GM20431 (cell line): Measurements from ENCODE around the gene SPECC1.

Source experiments
- in situ Hi-C: fragments of 300-500 bp; cut with MseI, MboI; formaldehyde crosslinking; loops from one replicate; pipeline ENCODE4 v1.15.0; 2020; ENCODE audit warnings: low sequenced_read_pairs; ENCODE audit not compliant: unreplicated experiment

Gene SPECC1

DNA sequence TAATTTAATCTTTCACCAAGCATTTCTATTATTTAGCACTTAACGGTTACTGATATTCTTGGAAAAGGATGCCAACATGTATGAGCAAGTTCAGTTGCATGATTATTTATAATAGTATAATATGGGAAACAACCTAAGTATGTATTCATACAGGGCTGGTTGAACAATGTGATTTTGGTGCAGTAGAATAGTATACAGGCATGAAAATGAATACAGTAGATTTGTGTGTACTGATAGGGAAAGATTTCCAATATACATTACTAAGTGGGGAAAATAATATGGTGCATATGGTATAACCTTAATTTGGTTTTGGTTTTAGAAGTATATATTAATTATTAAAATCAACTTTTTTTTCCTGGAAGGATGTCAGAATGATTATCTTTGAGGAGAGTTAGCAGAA is 109.1 kb downstream of the SPECC1 start:
- in situ Hi-C loops: loop anchor here (10.0 kb wide), 1 partner anchor 123 kb away; no protein-coding TSS in a partner anchor

DNA sequence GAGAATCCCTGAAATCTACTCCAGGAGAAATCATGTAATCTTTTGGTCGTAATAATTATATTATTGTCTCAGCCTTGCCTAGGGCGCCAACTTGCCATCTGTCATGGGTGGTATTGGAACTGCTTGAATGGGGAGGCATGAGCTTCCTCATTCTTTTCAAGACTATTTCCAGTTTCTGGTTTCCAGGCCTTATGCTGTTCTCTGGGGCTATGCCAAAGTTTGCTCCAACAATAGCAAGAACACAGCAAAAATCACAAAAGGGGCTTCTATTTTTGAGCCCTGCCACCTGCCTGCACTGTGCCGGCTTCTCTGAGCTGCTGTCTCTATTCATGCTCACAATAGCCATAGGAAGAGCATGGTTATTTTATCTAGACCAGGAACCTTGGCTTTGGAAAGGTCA is 111.7 kb downstream of the SPECC1 start:
- in situ Hi-C loops: no loop called here

DNA sequence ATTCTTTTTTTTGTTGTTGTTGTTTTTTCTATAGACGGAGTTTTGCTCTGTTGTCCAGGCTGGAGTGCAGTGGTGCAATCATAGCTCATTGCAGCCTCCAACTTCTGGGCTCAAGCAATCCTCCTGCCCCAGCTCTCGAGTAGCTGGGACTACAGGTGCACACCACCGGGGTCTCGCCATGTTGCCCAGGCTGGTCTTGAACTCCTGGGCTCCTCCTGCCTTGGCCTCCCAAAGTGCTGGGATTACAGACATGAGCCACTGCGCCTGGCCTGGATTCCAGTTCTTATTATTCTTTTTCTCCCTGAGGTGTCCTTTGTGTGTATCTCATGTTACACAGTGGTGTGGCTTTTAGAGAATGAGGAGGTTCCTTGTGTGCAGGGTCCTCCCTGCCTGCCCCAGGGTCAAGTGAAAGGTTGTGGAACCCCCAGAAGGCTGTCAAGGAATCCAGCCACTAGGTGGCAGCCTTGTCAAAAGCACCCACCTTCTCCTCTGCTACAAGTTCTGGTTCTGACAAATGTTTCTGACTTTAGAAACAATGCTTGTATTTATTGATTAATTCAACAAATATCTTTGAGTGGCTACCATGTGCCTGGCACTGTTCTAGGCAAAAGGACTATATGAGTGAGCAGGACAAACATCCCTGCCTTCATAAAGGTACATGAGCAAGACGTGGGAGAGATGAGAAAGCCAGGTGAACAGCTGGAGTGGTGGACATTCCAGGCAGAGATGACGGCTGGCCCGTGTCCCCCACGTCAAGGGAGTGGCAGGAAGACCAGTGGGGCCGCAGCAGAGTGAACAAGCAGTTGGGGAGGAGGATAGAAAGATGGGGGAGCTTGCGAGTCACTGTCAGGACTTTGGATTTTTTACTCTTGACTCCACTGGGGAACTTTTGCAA is 112.4 kb downstream of the SPECC1 start:
- in situ Hi-C loops: no loop called here

DNA sequence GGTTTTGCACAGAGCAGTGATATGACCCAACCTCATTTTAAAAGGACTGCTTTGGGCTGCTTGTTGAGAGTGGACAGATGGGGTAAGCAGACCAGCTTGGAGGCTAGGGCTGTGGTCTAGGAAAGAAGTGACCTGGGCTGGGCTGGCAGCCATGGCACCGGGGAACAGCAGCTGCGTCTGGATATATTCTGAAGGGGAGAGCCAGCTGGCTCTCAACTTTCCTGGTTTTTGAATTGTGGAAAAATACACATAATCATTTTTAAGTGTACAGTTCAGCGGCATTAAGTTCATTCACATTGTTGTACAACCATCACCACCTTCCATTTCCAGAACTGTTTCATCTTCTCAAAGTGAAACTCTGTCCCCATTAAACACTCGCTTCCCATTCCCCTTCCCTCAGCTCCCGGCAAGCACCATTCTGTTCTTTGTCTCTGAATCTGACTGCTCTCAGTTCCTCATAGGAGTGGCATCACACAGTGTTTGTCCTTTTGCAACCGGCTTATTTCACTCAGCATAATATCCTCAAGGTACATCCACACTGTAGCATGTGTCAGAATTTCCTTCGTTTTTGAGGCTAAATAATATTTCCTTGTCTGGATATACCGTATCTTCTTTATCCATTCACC is 113.2 kb downstream of the SPECC1 start:
- in situ Hi-C loops: no loop called here

DNA sequence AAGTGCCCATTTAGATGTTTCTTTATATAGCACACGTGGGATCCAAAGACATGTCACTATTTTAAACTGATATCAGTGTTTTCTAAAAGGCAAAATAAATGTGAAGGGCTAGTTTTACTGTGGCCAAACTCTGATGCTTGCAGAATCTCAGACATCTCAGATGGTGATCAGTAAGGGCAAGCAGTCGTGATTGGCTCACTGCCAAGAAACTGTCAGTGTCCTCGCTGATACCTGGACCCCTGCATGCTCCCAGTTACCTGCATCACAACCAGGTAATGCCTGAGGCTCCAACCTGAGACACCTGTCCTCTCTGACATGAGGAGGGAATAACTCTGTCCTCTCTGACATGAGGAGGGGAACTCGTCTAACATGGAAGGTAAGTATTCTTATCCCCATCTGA is 114.0 kb downstream of the SPECC1 start:
- in situ Hi-C loops: no loop called here

DNA sequence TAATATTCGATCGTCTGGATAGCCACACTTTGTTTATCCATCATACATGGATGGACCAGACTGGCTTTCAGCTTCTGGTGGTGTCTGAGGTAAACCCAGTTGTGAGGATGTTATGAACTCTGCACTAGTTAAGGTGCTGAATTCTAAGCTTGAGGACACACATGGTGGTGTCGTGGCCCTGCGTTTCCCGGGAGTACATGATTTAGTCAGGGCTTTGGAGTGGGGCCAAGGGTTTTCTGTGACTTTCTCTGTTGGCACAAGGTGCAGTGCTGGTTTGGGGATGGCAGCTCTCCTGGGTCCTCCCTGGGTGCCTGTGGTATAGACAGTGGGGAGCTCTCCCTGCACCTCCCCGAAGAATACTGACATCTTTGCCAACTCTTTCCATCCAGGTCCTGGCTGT is 116.6 kb downstream of the SPECC1 start:
- in situ Hi-C loops: loop anchor here (5.0 kb wide), 1 partner anchor 192 kb away; no protein-coding TSS in a partner anchor

DNA sequence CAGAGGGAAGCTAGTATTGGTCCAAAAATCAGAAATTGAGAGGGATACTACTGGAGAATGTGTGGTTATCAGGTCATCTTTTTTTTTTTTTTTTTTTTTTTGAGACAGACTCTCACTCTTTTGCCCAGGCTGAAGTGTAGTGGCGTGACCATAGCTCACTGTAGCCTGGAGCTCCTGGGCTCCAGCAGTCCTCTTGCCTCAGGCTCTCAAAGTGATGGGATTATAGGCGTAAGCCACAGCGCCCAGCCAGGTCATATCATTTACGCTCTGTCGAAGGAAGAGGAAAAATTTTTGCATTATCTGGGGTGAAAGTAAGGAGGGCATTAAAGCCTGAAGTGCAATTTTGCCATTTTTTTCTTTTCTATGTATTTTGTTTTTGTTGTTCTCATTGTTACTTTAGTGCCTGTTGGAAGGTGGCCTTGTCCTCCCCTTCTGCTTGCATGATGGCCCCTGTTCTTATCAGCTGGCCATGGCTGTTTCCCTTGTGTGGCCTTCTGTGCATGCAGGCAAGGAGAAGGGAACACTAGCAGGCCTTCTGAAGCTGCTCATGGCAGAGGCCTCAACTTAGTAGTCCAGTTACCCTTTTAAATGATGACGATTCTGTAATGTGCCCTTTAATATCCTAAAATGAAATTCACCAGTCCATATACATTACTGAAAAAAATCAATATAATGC is 118.3 kb downstream of the SPECC1 start:
- in situ Hi-C loops: loop anchor here (5.0 kb wide), 1 partner anchor 190 kb away; no protein-coding TSS in a partner anchor

DNA sequence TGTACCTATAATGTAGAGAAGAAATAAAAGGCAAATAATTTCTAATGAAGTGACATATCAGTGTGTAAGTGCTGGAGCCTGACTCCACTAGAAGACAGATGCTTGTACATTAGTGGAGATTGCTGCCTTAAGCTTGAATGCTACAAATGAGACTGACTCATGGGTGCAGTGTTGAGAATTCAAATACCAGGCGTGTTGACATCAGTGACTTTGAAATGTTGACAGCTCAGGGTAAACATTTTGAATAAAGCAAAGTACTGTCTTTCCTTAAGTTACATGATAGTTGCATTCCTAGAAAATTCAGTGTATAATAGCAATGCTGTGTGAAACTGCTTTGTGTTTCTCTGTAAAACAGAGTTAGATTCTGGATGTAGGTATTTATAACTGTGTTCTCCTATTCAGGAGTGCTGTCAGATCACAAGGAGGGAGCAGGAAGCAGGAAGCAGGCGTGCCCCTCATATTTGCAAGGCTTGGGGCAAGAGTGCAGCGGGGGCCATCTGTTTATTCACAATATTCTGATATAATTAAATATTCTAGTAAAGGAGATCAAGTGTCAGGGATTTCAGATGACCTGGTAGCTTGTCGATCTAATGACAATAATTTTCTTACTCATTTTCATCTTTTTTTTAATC is 119.0 kb downstream of the SPECC1 start:
- in situ Hi-C loops: loop anchor here (5.0 kb wide), 1 partner anchor 189 kb away; no protein-coding TSS in a partner anchor

DNA sequence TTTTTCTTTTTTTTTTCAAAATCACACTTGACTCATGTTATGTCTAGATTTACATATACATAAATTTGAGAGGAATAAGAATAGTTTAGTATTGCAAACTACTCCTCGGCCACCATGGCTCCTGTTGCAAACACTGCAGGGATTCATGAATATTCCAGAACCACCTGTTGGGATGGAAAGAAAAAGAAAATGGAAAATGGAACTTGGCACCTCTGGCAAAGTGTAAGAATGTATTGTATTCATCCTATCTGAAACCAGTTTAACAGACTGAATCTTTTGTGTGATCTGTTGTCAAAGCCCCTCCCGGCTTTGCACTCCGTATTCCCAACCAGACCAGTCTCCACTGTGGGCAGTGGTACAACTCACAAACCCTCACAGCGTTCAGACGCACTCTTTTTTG is 124.4 kb downstream of the SPECC1 start:
- in situ Hi-C loops: no loop called here

DNA sequence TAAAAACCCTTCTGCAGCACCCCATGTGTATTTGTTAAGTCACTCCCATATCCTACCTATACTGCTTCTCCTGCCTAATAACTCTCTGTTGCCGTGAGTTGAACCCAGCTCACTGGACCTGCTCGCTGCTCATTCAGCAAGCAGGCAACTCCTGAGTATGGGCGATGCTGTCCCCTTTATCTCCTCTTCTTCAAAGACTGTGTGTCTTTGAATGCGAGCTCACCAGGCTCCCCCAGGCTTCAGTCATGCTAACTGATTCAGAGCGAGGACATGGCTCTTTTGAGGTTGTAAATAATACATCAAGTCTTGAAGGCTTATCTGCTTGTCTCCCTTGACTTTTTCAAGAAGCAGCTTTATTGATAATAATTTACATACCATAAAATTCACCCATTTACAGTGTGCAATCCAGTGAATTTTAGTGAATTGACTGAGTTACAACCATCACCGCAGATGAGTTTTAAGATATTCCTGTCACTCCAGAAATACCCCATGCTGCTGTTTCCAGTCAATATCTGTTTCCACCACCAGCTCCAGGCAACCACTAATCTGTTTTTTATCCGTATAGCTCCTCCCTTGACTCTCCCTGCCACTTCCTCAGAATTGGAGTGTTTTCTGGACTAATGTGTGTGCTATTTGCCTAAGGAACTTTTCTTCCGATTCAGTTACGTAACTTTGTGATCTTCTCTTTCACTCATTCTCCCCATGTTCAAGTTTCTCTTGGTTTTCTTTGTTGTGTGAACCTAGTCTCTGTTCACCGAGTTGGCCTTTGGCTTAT is 132.2 kb downstream of the SPECC1 start:
- in situ Hi-C loops: no loop called here

DNA sequence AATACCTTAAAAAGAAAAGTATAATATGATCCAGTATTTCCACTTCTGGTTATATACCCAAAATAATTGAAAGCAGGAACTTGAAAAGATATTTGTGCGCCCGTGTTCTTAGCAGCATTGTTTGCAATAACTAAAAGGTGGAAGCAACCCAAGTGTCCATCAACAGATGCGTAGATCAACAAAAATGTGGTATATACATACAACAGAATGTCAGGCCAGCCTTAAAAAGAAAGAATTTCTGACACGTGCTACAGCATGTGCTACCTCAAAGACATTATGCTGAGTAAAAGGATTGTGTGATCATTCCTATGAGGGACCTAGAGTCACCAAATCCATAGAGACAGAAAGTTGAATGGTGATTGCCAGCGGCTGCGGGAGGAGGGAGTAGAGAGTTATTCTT is 133.1 kb downstream of the SPECC1 start:
- in situ Hi-C loops: no loop called here

DNA sequence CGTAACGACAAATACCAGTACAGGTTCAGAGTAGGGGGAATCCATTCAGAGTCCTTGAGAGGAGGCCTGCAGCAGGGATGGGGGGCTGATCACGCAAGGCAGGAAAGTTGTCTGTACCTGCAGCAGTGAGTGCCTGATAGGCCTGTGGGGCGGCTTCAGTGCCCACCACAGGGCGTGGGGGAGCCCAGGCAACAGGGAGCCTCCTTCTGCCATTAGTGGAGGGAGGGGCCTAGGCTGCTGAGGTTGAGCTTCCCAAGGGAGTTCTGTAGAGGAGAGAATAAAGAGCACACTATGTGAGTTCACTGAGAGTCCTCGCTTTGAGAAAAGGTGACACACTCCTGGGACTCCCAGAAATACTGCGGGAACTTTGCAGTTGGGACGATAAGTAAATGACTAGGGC is 134.6 kb downstream of the SPECC1 start:
- in situ Hi-C loops: no loop called here

DNA sequence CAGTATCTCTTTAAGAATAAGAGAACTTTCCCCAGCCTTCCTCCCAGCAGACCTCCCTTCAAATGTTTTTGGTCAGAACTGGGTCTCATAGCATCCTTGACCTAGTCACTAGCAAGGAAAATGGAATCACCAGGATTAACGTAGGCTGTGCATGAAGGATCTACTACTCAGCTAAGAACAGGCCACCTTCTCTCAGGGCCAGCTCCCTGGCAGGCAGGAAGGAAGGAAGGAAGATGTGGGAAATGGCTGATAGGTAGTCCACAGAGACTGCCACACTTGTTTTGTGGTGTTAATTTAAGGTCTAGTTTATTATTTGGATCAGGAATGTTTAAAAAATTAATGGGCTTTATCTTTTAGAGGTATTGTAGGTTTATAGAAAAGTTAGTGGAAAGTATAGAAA is 136.4 kb downstream of the SPECC1 start:
- in situ Hi-C loops: no loop called here

DNA sequence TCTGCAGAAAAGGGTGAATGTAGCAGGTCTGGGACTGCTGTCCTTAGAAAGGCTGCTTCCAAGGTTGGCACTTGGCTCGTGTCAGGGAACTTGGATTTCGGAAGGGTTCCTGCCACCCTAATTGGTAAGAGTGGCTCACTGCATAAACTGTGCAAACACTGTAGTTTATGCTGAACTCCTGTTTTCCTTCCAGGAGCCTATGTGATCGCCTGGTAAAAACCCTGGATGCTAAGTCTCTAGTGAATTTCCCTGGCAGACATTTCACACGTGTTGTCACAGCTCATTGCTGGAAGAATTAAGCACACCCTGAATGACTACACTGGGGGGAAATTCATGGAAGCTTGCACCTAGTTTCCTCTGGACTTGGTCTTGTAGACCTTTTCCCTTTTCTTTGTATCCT is 140.1 kb downstream of the SPECC1 start:
- in situ Hi-C loops: no loop called here

DNA sequence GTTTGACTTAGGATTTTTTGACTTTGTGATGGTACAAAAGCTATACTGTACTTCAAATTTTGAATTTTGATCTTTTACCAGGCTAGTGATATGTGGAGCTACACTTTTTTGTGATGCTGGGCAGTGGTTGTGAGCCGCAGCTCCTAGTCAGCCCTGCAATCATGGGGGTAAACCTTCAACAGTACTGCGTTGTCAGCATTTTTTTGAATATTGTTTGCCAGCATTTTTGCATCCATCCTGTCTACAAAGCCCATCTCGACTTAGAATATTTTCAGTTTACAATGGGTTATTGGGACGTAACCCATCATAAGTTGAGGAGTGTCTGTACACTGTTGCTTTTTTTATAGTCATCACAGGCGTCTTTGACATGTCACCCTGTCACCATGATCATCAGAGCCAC is 142.0 kb downstream of the SPECC1 start:
- in situ Hi-C loops: no loop called here

DNA sequence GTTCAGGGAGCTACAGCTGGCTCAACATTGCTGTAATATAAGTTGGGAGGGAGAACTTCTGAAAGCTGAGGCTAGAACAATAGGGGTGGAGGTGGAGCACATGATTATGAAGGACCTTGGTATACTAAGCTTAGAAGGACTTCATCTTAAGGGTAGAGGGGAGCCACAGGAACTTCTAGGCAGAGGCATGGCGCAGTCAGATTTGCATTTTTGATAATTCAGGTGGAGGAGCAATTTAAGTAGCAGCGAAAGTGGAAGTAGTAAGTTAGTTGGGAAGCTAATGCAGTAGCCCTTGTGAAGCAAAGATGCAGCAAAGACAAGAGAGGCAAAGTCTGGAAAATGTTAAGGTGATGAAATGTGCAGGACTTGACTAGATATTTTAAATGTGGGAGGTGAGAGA is 144.1 kb downstream of the SPECC1 start:
- in situ Hi-C loops: no loop called here

DNA sequence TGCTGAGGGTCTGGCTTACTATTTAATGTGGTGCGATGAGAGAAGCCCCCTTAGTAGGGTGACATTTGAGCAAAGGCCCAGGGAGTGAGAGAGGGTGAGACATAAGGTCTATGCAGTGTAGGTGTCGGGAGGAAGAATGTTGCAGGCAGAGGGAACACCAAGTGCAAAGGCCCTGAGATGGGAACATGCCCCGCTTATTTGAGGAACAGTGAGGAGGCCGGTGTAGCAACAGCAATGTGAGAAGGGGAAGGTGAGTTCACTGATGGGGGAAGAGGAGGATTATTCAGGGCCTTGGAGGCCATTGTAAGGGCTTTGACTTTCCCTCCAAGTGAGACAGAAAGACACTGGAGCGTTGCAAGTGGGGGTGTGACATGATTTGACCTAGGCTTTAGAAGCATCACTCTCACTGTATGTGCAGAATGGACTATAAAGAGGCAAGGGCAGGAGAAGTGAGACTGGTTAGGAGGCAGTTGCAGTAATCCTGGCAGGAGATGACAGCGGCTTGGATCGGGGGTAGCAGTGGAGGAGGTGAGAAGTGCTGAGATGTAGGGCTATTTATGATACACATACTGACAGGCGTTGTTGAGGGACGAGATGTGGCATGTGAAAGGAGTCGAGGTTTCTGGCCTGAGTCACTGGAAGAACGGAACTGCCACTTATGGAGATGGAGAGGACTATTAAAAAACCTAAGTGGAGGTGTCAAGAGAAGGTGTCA is 145.3 kb downstream of the SPECC1 start:
- in situ Hi-C loops: no loop called here

DNA sequence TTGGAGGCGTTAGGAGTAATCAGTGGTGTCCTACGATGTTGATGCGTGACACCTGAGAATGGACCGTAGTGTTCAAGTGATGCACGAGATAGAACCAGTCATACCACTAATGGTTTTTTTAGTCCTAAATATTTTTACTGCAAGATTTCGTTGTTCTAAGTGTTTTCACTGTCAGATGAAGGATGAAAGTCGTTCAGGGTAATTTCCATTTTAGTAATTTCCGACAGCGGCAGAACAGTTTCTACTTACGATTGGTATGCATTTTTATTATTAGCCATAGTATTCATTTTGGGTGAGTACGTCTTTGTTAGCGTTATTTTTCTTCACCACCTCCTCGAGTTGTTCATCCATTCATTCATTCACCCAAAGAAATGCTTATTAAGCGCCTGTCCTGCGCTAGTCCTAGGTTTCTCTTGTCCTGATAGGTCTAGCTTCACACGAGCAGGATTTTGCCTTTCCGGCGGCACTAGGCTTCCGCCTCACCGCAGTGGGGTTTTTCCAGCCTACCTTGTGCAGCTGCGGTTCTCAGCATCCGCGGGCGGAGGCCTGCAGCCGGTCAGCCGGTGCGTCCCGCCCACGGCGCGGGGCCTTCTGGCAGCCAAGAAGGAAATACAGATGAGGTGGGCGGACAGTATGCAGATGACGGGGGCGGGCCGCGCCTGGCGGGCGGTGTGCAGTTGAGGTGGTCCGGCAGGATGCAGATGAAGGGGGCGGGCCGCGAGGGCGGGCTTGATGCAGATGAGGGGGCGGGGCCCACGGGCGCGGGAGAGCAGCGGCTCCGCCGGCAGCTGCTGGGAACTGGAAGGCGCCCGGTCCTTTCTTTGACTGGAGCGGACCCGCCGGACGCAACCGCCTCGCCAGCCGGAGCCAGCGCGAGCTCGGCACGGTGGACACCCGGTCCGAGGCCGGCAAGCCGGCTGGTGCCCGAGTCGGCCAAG is 146.4 kb downstream of the SPECC1 start:
- in situ Hi-C loops: no loop called here
